Vagina (tissue), 2 donors: ENCODE measurements around the gene GGTLC2.

Experiments
- POLR2AphosphoS5 ChIP-seq, 2 donors: sonication (generic); formaldehyde crosslinking; IDR thresholded peaks; one replicate each; pipeline ENCODE4 v1.9.0; 2017; ENCODE audit warnings: antibody characterized with exemption in 2 of 2, mild to moderate bottlenecking in 2 of 2, low read depth in 1 of 2; ENCODE audit not compliant: insufficient read depth in 1 of 2
- TF ChIP-seq, protein P1 (sequence below), 3 experiments: fragments of 450-650 bp in 2 of 3; fragments of 200-600 bp in 1 of 3; sonication (generic) in 1 of 3; IDR thresholded peaks; one replicate each; pipeline ENCODE4 v1.5.1; 2017 to 2019; ENCODE audit warnings: antibody characterized with exemption in 3 of 3, mild to moderate bottlenecking in 2 of 3, moderate library complexity in 2 of 3

DNA sequence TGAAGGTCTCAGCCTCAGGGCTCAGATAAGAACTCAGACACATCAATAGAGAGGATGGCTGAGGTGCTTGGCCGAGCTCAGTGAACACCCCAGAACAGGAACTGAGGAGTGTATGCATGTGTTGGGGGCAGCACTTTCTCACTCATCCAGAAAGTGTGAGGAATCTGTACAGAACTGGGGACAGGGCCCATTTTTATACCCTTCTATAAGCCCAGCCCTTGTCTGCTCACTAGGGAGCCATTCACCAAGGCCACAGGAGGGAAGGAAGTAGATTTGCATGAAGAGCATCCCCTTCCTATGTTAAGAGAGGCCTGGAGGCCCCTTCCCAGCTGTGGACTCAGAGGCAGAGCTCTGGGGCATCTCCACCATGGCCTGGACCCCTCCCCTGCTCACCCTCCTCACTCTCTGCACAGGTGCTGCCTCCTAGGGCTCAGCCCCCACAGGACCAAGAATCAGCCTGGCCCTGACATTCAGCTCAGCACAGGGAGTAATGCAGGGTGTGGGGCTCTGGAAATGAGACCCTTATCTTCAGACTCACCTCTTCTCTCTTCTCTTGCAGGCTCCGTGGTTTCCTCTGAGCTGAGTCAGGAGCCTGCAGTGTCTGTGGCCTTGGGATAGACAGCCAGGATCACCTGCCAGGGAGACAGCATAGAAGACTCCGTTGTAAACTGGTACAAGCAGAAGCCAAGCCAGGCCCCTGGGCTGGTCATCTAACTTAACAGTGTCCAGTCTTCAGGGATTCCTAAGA, 39.9 kb upstream of the GGTLC2 start:
- TF ChIP-seq, protein P1, sequence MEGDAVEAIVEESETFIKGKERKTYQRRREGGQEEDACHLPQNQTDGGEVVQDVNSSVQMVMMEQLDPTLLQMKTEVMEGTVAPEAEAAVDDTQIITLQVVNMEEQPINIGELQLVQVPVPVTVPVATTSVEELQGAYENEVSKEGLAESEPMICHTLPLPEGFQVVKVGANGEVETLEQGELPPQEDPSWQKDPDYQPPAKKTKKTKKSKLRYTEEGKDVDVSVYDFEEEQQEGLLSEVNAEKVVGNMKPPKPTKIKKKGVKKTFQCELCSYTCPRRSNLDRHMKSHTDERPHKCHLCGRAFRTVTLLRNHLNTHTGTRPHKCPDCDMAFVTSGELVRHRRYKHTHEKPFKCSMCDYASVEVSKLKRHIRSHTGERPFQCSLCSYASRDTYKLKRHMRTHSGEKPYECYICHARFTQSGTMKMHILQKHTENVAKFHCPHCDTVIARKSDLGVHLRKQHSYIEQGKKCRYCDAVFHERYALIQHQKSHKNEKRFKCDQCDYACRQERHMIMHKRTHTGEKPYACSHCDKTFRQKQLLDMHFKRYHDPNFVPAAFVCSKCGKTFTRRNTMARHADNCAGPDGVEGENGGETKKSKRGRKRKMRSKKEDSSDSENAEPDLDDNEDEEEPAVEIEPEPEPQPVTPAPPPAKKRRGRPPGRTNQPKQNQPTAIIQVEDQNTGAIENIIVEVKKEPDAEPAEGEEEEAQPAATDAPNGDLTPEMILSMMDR (IDR thresholded peaks at IDR 0.05): no peak
- TF ChIP-seq POLR2AphosphoS5 (IDR thresholded peaks at IDR 0.05; ENCODE audit: insufficient read depth in 1 of 2, low read depth in 1 of 2): no peak
